Common myeloid progenitor, CD34-positive (primary cell): ENCODE results near the gene DDX20.

Experiments
- CTCF ChIA-PET: fragments of 350-600 bp; sonication (Branson Sonifier 250); formaldehyde crosslinking; loops from one replicate; lab custom pipeline; 2021; ENCODE audit warnings: antibody characterized with exemption; lab: Charles Lee
- POLR2A ChIA-PET: fragments of 350-600 bp; sonication (Branson Sonifier 250); formaldehyde crosslinking; loops from one replicate; lab custom pipeline; 2021; ENCODE audit warnings: antibody characterized with exemption; lab: Charles Lee
- DNase-seq, 3 donors: peaks; one replicate each; pipeline versions ENCODE4 v3.0.0 to v3.0.0-alpha.2; 2013
- H3K27ac ChIP-seq, 2 experiments: 1 replicate in 1 of 2; 2 replicates in 1 of 2; pipeline ENCODE4 v1.7.0; 2013; ENCODE audit warnings: inconsistent platforms in 2 of 2, low read length in 2 of 2, mild to moderate bottlenecking in 2 of 2, low read depth in 1 of 2, moderate library complexity in 1 of 2; ENCODE audit not compliant: severe bottlenecking in 2 of 2, insufficient read depth in 1 of 2, poor library complexity in 1 of 2
- H3K27me3 ChIP-seq, 5 experiments: replicated peaks in 2 of 5; 1 replicate in 3 of 5; 2 replicates in 2 of 5; pipeline versions ENCODE4 v1.6.1 to v1.7.0; 2013; ENCODE audit warnings: low read length in 4 of 5, mild to moderate bottlenecking in 2 of 5, moderate library complexity in 2 of 5, inconsistent platforms in 1 of 5; ENCODE audit not compliant: insufficient read depth in 5 of 5, control insufficient read depth in 4 of 5
- H3K36me3 ChIP-seq, 4 experiments: 1 replicate in 2 of 4; 2 replicates in 2 of 4; pipeline versions ENCODE4 v1.6.1 to v1.7.0; 2013; ENCODE audit warnings: low read length in 3 of 4, control low read depth in 1 of 4, mild to moderate bottlenecking in 1 of 4; ENCODE audit not compliant: control insufficient read depth in 4 of 4, insufficient read depth in 4 of 4
- H3K4me1 ChIP-seq, 4 experiments: 1 replicate in 3 of 4; 2 replicates in 1 of 4; pipeline versions ENCODE4 v1.6.1 to v1.7.1; 2013; ENCODE audit warnings: low read length in 3 of 4, mild to moderate bottlenecking in 3 of 4, control low read depth in 1 of 4, inconsistent platforms in 1 of 4, moderate library complexity in 1 of 4; ENCODE audit not compliant: control insufficient read depth in 4 of 4, insufficient read depth in 4 of 4; ENCODE audit errors: control extremely low read depth in 1 of 4
- H3K4me3 ChIP-seq, 7 experiments: 1 replicate in 4 of 7; 2 replicates in 3 of 7; pipeline versions ENCODE4 v1.5.1 to v1.7.0; 2013; ENCODE audit warnings: mild to moderate bottlenecking in 7 of 7, low read length in 6 of 7, moderate library complexity in 6 of 7, inconsistent platforms in 2 of 7, low read depth in 2 of 7, control low read depth in 1 of 7; ENCODE audit not compliant: insufficient read depth in 4 of 7, control insufficient read depth in 1 of 7; ENCODE audit errors: extremely low read depth in 1 of 7
- H3K9me3 ChIP-seq, 5 experiments: 1 replicate in 4 of 5; 2 replicates in 1 of 5; pipeline versions ENCODE4 v1.6.1 to v1.7.1; 2013; ENCODE audit warnings: low read length in 4 of 5, mild to moderate bottlenecking in 2 of 5, inconsistent platforms in 1 of 5, low read depth in 1 of 5, moderate library complexity in 1 of 5; ENCODE audit not compliant: control insufficient read depth in 4 of 5, insufficient read depth in 2 of 5; ENCODE audit errors: control extremely low read depth in 1 of 5
- WGBS: methylation state at CpG from one replicate; pipeline ENCODE4 v1.1.5; 2013; ENCODE audit not compliant: insufficient coverage; 5-methylcytosine and 5-hydroxymethylcytosine counted together

DDX20 gene

GRCh38 chr1:111725192-111725591, 30.5 kb upstream of the DDX20 start:
- Histone ChIP-seq H3K36me3 (peaks cover 0 to 6% (median 0%) of the 10 kb centered on the region in 4 experiments), H3K4me1 (no peaks in the 10 kb centered on the region), H3K9me3 (no peaks in the 10 kb centered on the region), H3K27ac (no peak overlapping the region), H3K4me3 (no peak overlapping the region), H3K27me3 (no peaks in the 10 kb centered on the region)
- ChIA-PET POLR2A (interaction anchor here (0.8 kb wide), 1 partner anchor 9 kb away, joined by 3 read pairs; no protein-coding TSS in a partner anchor), CTCF (interaction anchor here (1.2 to 6.1 kb wide), 3 partner anchors 10 to 30 kb away, joined by 4 to 53 read pairs (median 37); no protein-coding TSS in a partner anchor)
- no peak for DNase-seq
- WGBS, result no CpG with 5 or more reads among the region's 5 CpGs

GRCh38 chr1:111727056-111727455, 28.6 kb upstream of the DDX20 start:
- no peaks in the 10 kb centered on the region for H3K27me3 ChIP-seq
- ChIA-PET CTCF (interaction anchor here (1.0 to 6.1 kb wide), 5 partner anchors 10 to 42 kb away, joined by 3 to 53 read pairs (median 20); no protein-coding TSS in a partner anchor), POLR2A (interaction anchor here (0.6 kb wide), 1 partner anchor 251 kb away, joined by 3 read pairs; no protein-coding TSS in a partner anchor)
- H3K4me1 ChIP-seq, result no peaks in the 10 kb centered on the region
- no peak overlapping the region for H3K4me3 ChIP-seq
- peaks cover 0 to 6% (median 0%) of the 10 kb centered on the region in 4 experiments for H3K36me3 ChIP-seq
- DNase-seq, result no peak
- H3K27ac ChIP-seq, result no peak overlapping the region
- H3K9me3 ChIP-seq, result no peaks in the 10 kb centered on the region
- 92% methylated on average over 12 of the region's 18 CpGs for WGBS

GRCh38 chr1:111729271-111729921, 26.3 kb upstream of the DDX20 start:
- CTCF ChIA-PET, result interaction anchor here (1.3 to 6.1 kb wide), 5 partner anchors 7 to 39 kb away, joined by 5 to 53 read pairs (median 20); no protein-coding TSS in a partner anchor
- Histone ChIP-seq H3K4me3 (no peak overlapping the region), H3K36me3 (peaks cover 0 to 6% (median 0%) of the 10 kb centered on the region in 4 experiments), H3K4me1 (peaks cover 2 to 16% (median 11%) of the 10 kb centered on the region in 4 experiments), H3K27ac (no peak overlapping the region), H3K27me3 (no peaks in the 10 kb centered on the region), H3K9me3 (no peaks in the 10 kb centered on the region)
- no peak for DNase-seq
- WGBS, result 96% methylated on average over 6 of the region's 8 CpGs
- POLR2A ChIA-PET, result no interaction called here

- ChIA-PET CTCF (interaction anchor here (1.3 to 6.1 kb wide), 5 partner anchors 7 to 39 kb away, joined by 5 to 53 read pairs (median 20); no protein-coding TSS in a partner anchor), POLR2A (no interaction called here)
- Histone ChIP-seq H3K27ac (no peak overlapping the region), H3K27me3 (no peaks in the 10 kb centered on the region), H3K36me3 (peaks cover 0 to 6% (median 0%) of the 10 kb centered on the region in 4 experiments), H3K9me3 (no peaks in the 10 kb centered on the region), H3K4me3 (no peak overlapping the region), H3K4me1 (peaks cover 2 to 16% (median 11%) of the 10 kb centered on the region in 4 experiments)
- 89% methylated on average over 7 of the region's 7 CpGs for WGBS
- no peak for DNase-seq
Measured at GRCh38 chr1:111729946-111730681, 25.6 kb upstream of the DDX20 start.

- Histone ChIP-seq H3K4me1 (peaks cover 2 to 16% (median 11%) of the 10 kb centered on the region in 4 experiments), H3K4me3 (no peak overlapping the region), H3K36me3 (peaks cover 0 to 6% (median 0%) of the 10 kb centered on the region in 4 experiments), H3K9me3 (no peaks in the 10 kb centered on the region), H3K27ac (no peak overlapping the region), H3K27me3 (no peaks in the 10 kb centered on the region)
- no peak for DNase-seq
- POLR2A ChIA-PET, result interaction anchor here (0.7 kb wide), 1 partner anchor 906 kb away, joined by 4 read pairs; no protein-coding TSS in a partner anchor
- WGBS, result 100% methylated on average over 2 of the region's 4 CpGs
- CTCF ChIA-PET, result interaction anchor here (1.1 to 1.3 kb wide), 2 partner anchors 13 to 15 kb away, joined by 3 to 6 read pairs; no protein-coding TSS in a partner anchor
Measured at GRCh38 chr1:111730706-111731105, 25.0 kb upstream of the DDX20 start.

GRCh38 chr1:111731956-111732355, 23.7 kb upstream of the DDX20 start:
- Histone ChIP-seq H3K27me3 (no peaks in the 10 kb centered on the region), H3K4me1 (peaks cover 2 to 19% (median 12%) of the 10 kb centered on the region in 4 experiments), H3K36me3 (peaks cover 0 to 4% (median 0%) of the 10 kb centered on the region in 4 experiments), H3K27ac (no peak overlapping the region), H3K9me3 (no peaks in the 10 kb centered on the region), H3K4me3 (no peak overlapping the region)
- POLR2A ChIA-PET, result no interaction called here
- no peak for DNase-seq
- 100% methylated on average over 5 of the region's 6 CpGs for WGBS
- CTCF ChIA-PET, result interaction anchor here (0.6 to 6.2 kb wide), 8 partner anchors 12 to 36 kb away, joined by 3 to 26 read pairs (median 7); partner anchors contain the start of gene DDX20
